Erythroblast (primary cell): ENCODE results near the gene USF3.
"Not testable (repeated sequence)": the region's sequence is repeated elsewhere in the genome, so short reads cannot be mapped to it uniquely, and the experiment has no call there.

Experiments used
- GATA1 ChIP-seq: IDR thresholded peaks from 2 replicates; pipeline ENCODE4 v1.6.1; 2011; ENCODE audit warnings: low read depth, mild to moderate bottlenecking, control low read depth, low read length, moderate library complexity
- POLR2A ChIP-seq: IDR thresholded peaks from 2 replicates; pipeline ENCODE4 v1.6.1; 2011; ENCODE audit warnings: mild to moderate bottlenecking, low read length

GRCh38 chr3:113636034-113636433 lies 60.4 kb downstream of the USF3 start:
- TF ChIP-seq POLR2A, GATA1: not testable (repeated sequence)
